IMR-90 (cell line): Measurements from ENCODE around the gene CLIC1. TPM values are rescaled to one million over a fixed set of nuclear protein-coding genes. Genes with fewer than 3 reads are reported as not detected.

Experiments
- ATAC-seq: fragments of 200-7000 bp; cut with Tn5 transposase; 2 replicates; pipeline ENCODE4 v1.9.1; 2020; ENCODE audit warnings: low read depth, mild to moderate bottlenecking, moderate library complexity
- BruUV-seq: library from RNA; stranded (reverse); fragments of 400-500 nt; replicated peaks from 2 replicates; lab custom pipeline; 2021; lab: Mats Ljungman, UMichigan
- CTCF ChIA-PET: fragments of 300-600 bp; formaldehyde crosslinking; extraction: SDS; loops from one replicate; lab custom pipeline; 2021; ENCODE audit warnings: antibody characterized with exemption; lab: Yijun Ruan, JAX
- POLR2A ChIA-PET: fragments of 300-600 bp; sonication (Branson Sonifier 250); formaldehyde crosslinking; loops from one replicate; lab custom pipeline; 2022; ENCODE audit warnings: antibody characterized with exemption; ENCODE audit not compliant: unreplicated experiment; lab: Charles Lee
- DNase-seq: peaks from one replicate; pipeline ENCODE4 v3.0.0; 2013
- H2AFZ ChIP-seq: replicated peaks from 2 replicates; pipeline ENCODE3; 2013; ENCODE audit warnings: low read length, mild to moderate bottlenecking; ENCODE audit not compliant: poor library complexity
- H2AK5ac ChIP-seq: 2 replicates; pipeline ENCODE4 v1.6.1; 2013; ENCODE audit warnings: low read depth, low read length, inconsistent platforms
- H2AK9ac ChIP-seq: replicated peaks from 2 replicates; pipeline ENCODE3; 2013; ENCODE audit warnings: mild to moderate bottlenecking, low read depth, low read length, moderate library complexity; ENCODE audit not compliant: poor library complexity
- H2BK120ac ChIP-seq: 2 replicates; pipeline ENCODE4 v1.6.1; 2013; ENCODE audit warnings: low read depth, low read length, inconsistent platforms
- H2BK15ac ChIP-seq: 3 replicates; pipeline ENCODE4 v1.6.1; 2013; ENCODE audit warnings: low read depth, low read length, inconsistent platforms
- H2BK20ac ChIP-seq: 2 replicates; pipeline ENCODE4 v1.6.1; 2013; ENCODE audit warnings: low read depth, mild to moderate bottlenecking, inconsistent platforms, low read length, moderate library complexity
- H2BK5ac ChIP-seq: 2 replicates; pipeline ENCODE4 v1.6.1; 2013; ENCODE audit warnings: mild to moderate bottlenecking, low read depth, low read length, inconsistent platforms; ENCODE audit not compliant: poor library complexity, severe bottlenecking
- H3K14ac ChIP-seq: replicated peaks from 2 replicates; pipeline ENCODE4 v1.6.1; 2013; ENCODE audit warnings: low read depth, low read length, inconsistent platforms
- H3K18ac ChIP-seq: 2 replicates; pipeline ENCODE4 v1.6.1; 2013; ENCODE audit warnings: low read depth, low read length, control low read depth
- H3K23ac ChIP-seq: 2 replicates; pipeline ENCODE4 v1.6.1; 2013; ENCODE audit warnings: low read depth, low read length, inconsistent platforms
- H3K27ac ChIP-seq: 2 replicates; pipeline ENCODE4 v1.5.1; 2013; ENCODE audit warnings: mild to moderate bottlenecking, control low read depth, low read length; ENCODE audit not compliant: insufficient read depth
- H3K27me3 ChIP-seq: 2 replicates; pipeline ENCODE4 v1.6.1; 2013; ENCODE audit warnings: low read length; ENCODE audit not compliant: control insufficient read depth, insufficient read depth
- H3K36me3 ChIP-seq: 2 replicates; pipeline ENCODE4 v1.6.1; 2013; ENCODE audit warnings: low read length, mixed read lengths; ENCODE audit not compliant: control insufficient read depth, insufficient read depth
- H3K4ac ChIP-seq: 2 replicates; pipeline ENCODE4 v1.6.1; 2013; ENCODE audit warnings: low read depth, low read length, inconsistent platforms
- H3K4me1 ChIP-seq: 2 replicates; pipeline ENCODE4 v1.6.1; 2013; ENCODE audit warnings: low read length, mixed read lengths; ENCODE audit not compliant: control insufficient read depth, insufficient read depth
- H3K4me2 ChIP-seq: 2 replicates; pipeline ENCODE4 v1.6.1; 2013; ENCODE audit warnings: low read depth, mild to moderate bottlenecking, control low read depth, low read length, moderate library complexity
- H3K4me3 ChIP-seq: 2 replicates; pipeline ENCODE4 v1.5.1; 2013; ENCODE audit warnings: low read depth, mild to moderate bottlenecking, control low read depth, low read length, moderate library complexity; ENCODE audit not compliant: insufficient read depth
- H3K56ac ChIP-seq: 2 replicates; pipeline ENCODE4 v1.6.1; 2013; ENCODE audit warnings: low read length, inconsistent platforms; ENCODE audit not compliant: insufficient read depth; ENCODE audit errors: extremely low read depth
- H3K79me1 ChIP-seq, 2 experiments: 2 replicates each; pipeline ENCODE4 v1.6.1; 2013; ENCODE audit warnings: low read length in 2 of 2, inconsistent platforms in 1 of 2, low read depth in 1 of 2
- H3K9ac ChIP-seq: 2 replicates; pipeline ENCODE4 v1.6.1; 2013; ENCODE audit warnings: low read depth, low read length, control low read depth
- H3K9me1 ChIP-seq: 2 replicates; pipeline ENCODE4 v1.6.1; 2013; ENCODE audit warnings: low read length, inconsistent platforms; ENCODE audit not compliant: insufficient read depth
- H3K9me3 ChIP-seq: 2 replicates; pipeline ENCODE4 v1.6.1; 2013; ENCODE audit warnings: low read length; ENCODE audit not compliant: control insufficient read depth, insufficient read depth
- H4K20me1 ChIP-seq: 2 replicates; pipeline ENCODE4 v1.6.1; 2013; ENCODE audit warnings: low read length, inconsistent platforms; ENCODE audit not compliant: insufficient read depth
- H4K5ac ChIP-seq: 2 replicates; pipeline ENCODE4 v1.6.1; 2013; ENCODE audit warnings: mild to moderate bottlenecking, low read depth, low read length, control low read depth
- H4K8ac ChIP-seq, 2 experiments: 2 replicates each; pipeline ENCODE4 v1.6.1; 2013; ENCODE audit warnings: low read depth in 2 of 2, low read length in 2 of 2, control low read depth in 1 of 2, inconsistent platforms in 1 of 2
- H4K91ac ChIP-seq: 2 replicates; pipeline ENCODE4 v1.6.1; 2013; ENCODE audit warnings: low read depth, low read length, inconsistent platforms; ENCODE audit not compliant: insufficient read depth
- BHLHE40 ChIP-seq: fragments of 150-350 bp; IDR thresholded peaks from 2 replicates; pipeline ENCODE4 v1.6.1; 2016; ENCODE audit warnings: mild to moderate bottlenecking, low read depth, low read length
- CEBPB ChIP-seq: IDR thresholded peaks from 2 replicates; pipeline ENCODE4 v1.6.1; 2012; ENCODE audit warnings: low read depth, low read length, improper control_type of control experiment
- FOS ChIP-seq: fragments of 150-350 bp; IDR thresholded peaks from 2 replicates; pipeline ENCODE4 v1.6.1; 2016; ENCODE audit warnings: low read depth, low read length
- MAFK ChIP-seq: IDR thresholded peaks from 2 replicates; pipeline ENCODE4 v1.6.1; 2012; ENCODE audit warnings: low read depth, low read length, improper control_type of control experiment
- MAZ ChIP-seq: IDR thresholded peaks from 2 replicates; pipeline ENCODE4 v1.6.1; 2012; ENCODE audit warnings: low read depth, mild to moderate bottlenecking, low read length, improper control_type of control experiment, moderate library complexity, borderline replicate concordance
- MXI1 ChIP-seq: IDR thresholded peaks from 2 replicates; pipeline ENCODE4 v1.6.1; 2012; ENCODE audit warnings: low read depth, mild to moderate bottlenecking, low read length, moderate library complexity, borderline replicate concordance
- NFE2L2 ChIP-seq: fragments of 150-350 bp; IDR thresholded peaks from 2 replicates; pipeline ENCODE4 v1.6.1; 2016; ENCODE audit warnings: low read depth, mild to moderate bottlenecking, low read length
- POLR2A ChIP-seq: IDR thresholded peaks from 2 replicates; pipeline ENCODE4 v1.6.1; 2012; ENCODE audit warnings: mild to moderate bottlenecking, low read depth, low read length
- RAD21 ChIP-seq: IDR thresholded peaks from 2 replicates; pipeline ENCODE4 v1.6.1; 2012; ENCODE audit warnings: low read length, improper control_type of control experiment
- RCOR1 ChIP-seq: IDR thresholded peaks from 2 replicates; pipeline ENCODE4 v1.6.1; 2012; ENCODE audit warnings: mild to moderate bottlenecking, low read length, improper control_type of control experiment; ENCODE audit not compliant: insufficient replicate concordance
- SMC3 ChIP-seq: fragments of 150-350 bp; IDR thresholded peaks from 2 replicates; pipeline ENCODE4 v1.6.1; 2016; ENCODE audit warnings: low read depth, mild to moderate bottlenecking, antibody characterized with exemption, low read length, moderate library complexity
- WGBS, 2 experiments: methylation state at CpG; one replicate each; pipeline versions ENCODE4 v1.1.5 to v1.1.7; 2013; ENCODE audit warnings: missing lambda C conversion rate in 2 of 2; ENCODE audit not compliant: insufficient read length in 1 of 2; ENCODE audit errors: extremely low coverage in 2 of 2; 5-methylcytosine and 5-hydroxymethylcytosine counted together
- dilution Hi-C: fragments of 300-500 bp; cut with HindIII; formaldehyde crosslinking; loops from one replicate; pipeline ENCODE4 v1.14.3; 2018; ENCODE audit warnings: low sequenced_read_pairs; ENCODE audit not compliant: unreplicated experiment
- in situ Hi-C: fragments of 300-500 bp; cut with MboI; formaldehyde crosslinking; loops from 3 replicates; pipeline ENCODE4 v1.14.3; 2019; ENCODE audit warnings: low sequenced_read_pairs, inconsistent platforms, mixed read lengths
- intact Hi-C: fragments of 100-400 bp; cut with micrococcal nuclease; formaldehyde crosslinking; loops from 2 replicates; pipeline ENCODE4 v1.10.0; 2022
- polyA plus RNA-seq, 3 experiments: library from polyadenylated mRNA; depleted of rRNA; stranded (reverse); fragments of >200 nt; gene quantifications; 2 replicates each; pipeline ENCODE4 v1.2.3, GENCODE V29; 2012; ENCODE audit warnings: low replicate concordance in 1 of 3
- total RNA-seq: library from RNA; depleted of rRNA; stranded (reverse); fragments of >200 nt; gene quantifications from 2 replicates; pipeline ENCODE4 v1.2.3, GENCODE V29; 2012
- TF ChIP-seq, protein P1 (sequence below): fragments of 150-350 bp; IDR thresholded peaks from 2 replicates; pipeline ENCODE4 v1.6.1; 2017; ENCODE audit warnings: mild to moderate bottlenecking, antibody characterized with exemption, low read length, low read depth
- TF ChIP-seq, protein P2 (sequence below): conservative IDR thresholded peaks from 2 replicates; pipeline ENCODE4 v1.5.1; 2012; ENCODE audit warnings: mild to moderate bottlenecking, low read depth, low read length, improper control_type of control experiment

Gene CLIC1
- total and polyA plus RNA-seq, 2 of the 4 experiments (the other 2 are of a cell fraction), result 706 to 1,185 TPM

DNA sequence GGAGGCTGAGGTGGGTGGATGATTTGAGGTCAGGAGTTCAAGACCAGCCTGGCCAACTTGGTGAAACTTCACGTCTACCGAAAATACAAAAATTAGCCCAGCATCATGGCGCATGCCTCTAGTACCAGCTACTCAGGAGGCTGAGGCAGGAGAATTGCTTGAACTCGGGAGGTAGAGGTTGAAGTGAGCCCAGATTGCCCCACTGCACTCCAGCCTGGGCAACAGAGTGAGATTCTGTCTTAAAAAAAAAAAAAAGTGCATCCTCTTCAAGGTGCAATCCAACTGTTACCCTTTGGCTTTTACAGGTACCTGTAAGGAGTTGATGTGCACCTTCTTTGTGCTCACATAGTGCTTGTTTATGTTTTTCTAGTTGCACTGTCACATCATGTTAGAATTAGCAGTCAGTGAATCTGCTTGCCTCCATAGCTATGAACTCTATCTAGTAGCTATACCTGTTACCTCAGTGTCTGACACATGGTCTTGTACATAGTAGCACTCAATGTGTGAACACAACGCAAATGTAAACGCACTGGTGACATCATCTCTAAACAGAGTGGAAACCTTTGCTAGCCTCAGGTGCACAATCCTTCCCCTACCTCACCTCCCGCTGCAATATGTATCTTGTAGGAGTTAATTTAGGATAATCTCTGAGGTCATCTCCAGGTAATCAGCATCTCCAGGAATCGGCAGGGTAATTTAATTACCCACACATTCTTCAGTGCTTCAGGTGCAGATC is 13.1 kb upstream of the CLIC1 start (continued):
- no peak for TF ChIP-seq RAD21

GRCh38 chr6:31744422-31744821 is 8.1 kb upstream of the CLIC1 start:
- CTCF ChIA-PET, result no interaction called here
- in situ Hi-C loops (no loop called here), dilution Hi-C loops (no loop called here), intact Hi-C loops (no loop called here)
- Histone ChIP-seq H3K56ac (no peak overlapping the region), H3K4me3 (no peak overlapping the region), H4K91ac (no peak overlapping the region), H2AFZ (no peak overlapping the region), H3K18ac (no peak overlapping the region), H3K4me2 (no peak overlapping the region), H2BK120ac (no peak overlapping the region), H3K4me1 (no peaks in the 10 kb centered on the region; the same call in 1 of the 2 replicates), H3K9me1 (peaks cover 3% of the 10 kb centered on the region), H2BK15ac (no peak overlapping the region), H2AK9ac (no peak overlapping the region), H3K9me3 (no peaks in the 10 kb centered on the region), H3K14ac (no peak overlapping the region), H3K36me3 (peaks cover 3% of the 10 kb centered on the region), H3K9ac (no peak overlapping the region), H2AK5ac (no peak overlapping the region), H3K79me1 (peaks cover 4 to 19% of the 10 kb centered on the region in 2 experiments; a peak in 3 of 4 replicates), H2BK20ac (no peak overlapping the region), H4K8ac (no peak overlapping the region), H2BK5ac (no peak overlapping the region), H4K20me1 (no peaks in the 10 kb centered on the region), H3K4ac (no peak overlapping the region), H3K27me3 (no peaks in the 10 kb centered on the region), H3K23ac (no peak overlapping the region), H3K27ac (no peak overlapping the region), H4K5ac (no peak overlapping the region)
- ATAC-seq (no peak), DNase-seq (no peak)
- BruUV-seq, result no TSS peak
- POLR2A ChIA-PET, result no interaction called here
- WGBS, 2 experiments, result 86% methylated on average over 1 of the region's 1 CpG; no CpG with 5 or more reads in 1 of the 2 experiments
- TF ChIP-seq NFE2L2 (no peak), RAD21 (no peak), BHLHE40 (no peak), RCOR1 (no peak), FOS (no peak), MXI1 (no peak), CEBPB (no peak), MAZ (no peak), MAFK (no peak), POLR2A (no peak), SMC3 (no peak)
- TF ChIP-seq, protein P1, sequence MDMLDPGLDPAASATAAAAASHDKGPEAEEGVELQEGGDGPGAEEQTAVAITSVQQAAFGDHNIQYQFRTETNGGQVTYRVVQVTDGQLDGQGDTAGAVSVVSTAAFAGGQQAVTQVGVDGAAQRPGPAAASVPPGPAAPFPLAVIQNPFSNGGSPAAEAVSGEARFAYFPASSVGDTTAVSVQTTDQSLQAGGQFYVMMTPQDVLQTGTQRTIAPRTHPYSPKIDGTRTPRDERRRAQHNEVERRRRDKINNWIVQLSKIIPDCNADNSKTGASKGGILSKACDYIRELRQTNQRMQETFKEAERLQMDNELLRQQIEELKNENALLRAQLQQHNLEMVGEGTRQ, result no peak
- TF ChIP-seq, protein P2, sequence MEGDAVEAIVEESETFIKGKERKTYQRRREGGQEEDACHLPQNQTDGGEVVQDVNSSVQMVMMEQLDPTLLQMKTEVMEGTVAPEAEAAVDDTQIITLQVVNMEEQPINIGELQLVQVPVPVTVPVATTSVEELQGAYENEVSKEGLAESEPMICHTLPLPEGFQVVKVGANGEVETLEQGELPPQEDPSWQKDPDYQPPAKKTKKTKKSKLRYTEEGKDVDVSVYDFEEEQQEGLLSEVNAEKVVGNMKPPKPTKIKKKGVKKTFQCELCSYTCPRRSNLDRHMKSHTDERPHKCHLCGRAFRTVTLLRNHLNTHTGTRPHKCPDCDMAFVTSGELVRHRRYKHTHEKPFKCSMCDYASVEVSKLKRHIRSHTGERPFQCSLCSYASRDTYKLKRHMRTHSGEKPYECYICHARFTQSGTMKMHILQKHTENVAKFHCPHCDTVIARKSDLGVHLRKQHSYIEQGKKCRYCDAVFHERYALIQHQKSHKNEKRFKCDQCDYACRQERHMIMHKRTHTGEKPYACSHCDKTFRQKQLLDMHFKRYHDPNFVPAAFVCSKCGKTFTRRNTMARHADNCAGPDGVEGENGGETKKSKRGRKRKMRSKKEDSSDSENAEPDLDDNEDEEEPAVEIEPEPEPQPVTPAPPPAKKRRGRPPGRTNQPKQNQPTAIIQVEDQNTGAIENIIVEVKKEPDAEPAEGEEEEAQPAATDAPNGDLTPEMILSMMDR, result no peak
